DND-41 (cell line): ENCODE results near the gene AZI2.

Experiments used
- ATAC-seq: fragments of 200-7000 bp; cut with Tn5 transposase; 3 replicates; pipeline ENCODE4 v1.9.1; 2021; ENCODE audit warnings: low read depth; ENCODE audit not compliant: insufficient read depth
- DNase-seq: peaks from one replicate; pipeline ENCODE4 v3.0.0-alpha.2; 2020
- H2AFZ ChIP-seq: 2 replicates; pipeline ENCODE4 v1.6.0; 2012; ENCODE audit warnings: low read depth, low read length
- H3K27ac ChIP-seq: 2 replicates; pipeline ENCODE4 v1.5.1; 2012; ENCODE audit warnings: low read length, inconsistent platforms
- H3K27me3 ChIP-seq: fragments of 200-600 bp; sonication (generic); 2 replicates; pipeline ENCODE4 v1.6.0; 2012; ENCODE audit warnings: low read length, mild to moderate bottlenecking, inconsistent platforms; ENCODE audit not compliant: insufficient read depth, poor library complexity
- H3K36me3 ChIP-seq: 2 replicates; pipeline ENCODE4 v1.5.1; 2012; ENCODE audit warnings: low read length, inconsistent platforms; ENCODE audit not compliant: insufficient read depth
- H3K4me1 ChIP-seq: 2 replicates; pipeline ENCODE4 v1.5.1; 2012; ENCODE audit warnings: mild to moderate bottlenecking, low read length; ENCODE audit not compliant: insufficient read depth
- H3K4me2 ChIP-seq: 2 replicates; pipeline ENCODE4 v1.6.0; 2012; ENCODE audit warnings: mild to moderate bottlenecking, moderate library complexity, low read length, inconsistent platforms; ENCODE audit not compliant: insufficient read depth
- H3K4me3 ChIP-seq, 2 experiments: fragments of 200-600 bp in 1 of 2; shearing (Covaris generic) in 1 of 2; 2 replicates each; pipeline ENCODE4 v1.5.1; 2012 to 2016; ENCODE audit warnings: inconsistent platforms in 2 of 2, low read length in 2 of 2, mild to moderate bottlenecking in 2 of 2, low read depth in 1 of 2, moderate library complexity in 1 of 2
- H3K79me2 ChIP-seq: 2 replicates; pipeline ENCODE4 v1.6.0; 2012; ENCODE audit warnings: low read length, inconsistent platforms; ENCODE audit not compliant: insufficient read depth
- H3K9ac ChIP-seq: 2 replicates; pipeline ENCODE4 v1.6.0; 2012; ENCODE audit warnings: low read depth, mild to moderate bottlenecking, inconsistent platforms, low read length, moderate library complexity
- H3K9me3 ChIP-seq: 2 replicates; pipeline ENCODE4 v1.5.1; 2012; ENCODE audit warnings: low read length, moderate library complexity, mild to moderate bottlenecking, inconsistent platforms; ENCODE audit not compliant: insufficient read depth, severe bottlenecking
- H4K20me1 ChIP-seq: 2 replicates; pipeline ENCODE4 v1.6.0; 2012; ENCODE audit warnings: low read length; ENCODE audit not compliant: insufficient read depth
- EZH2 ChIP-seq: IDR thresholded peaks from 3 replicates; pipeline ENCODE4 v1.6.1; 2012; ENCODE audit warnings: borderline replicate concordance, low read depth, mild to moderate bottlenecking, moderate library complexity, low read length, inconsistent platforms; ENCODE audit not compliant: severe bottlenecking
- TF ChIP-seq, protein P1 (sequence below): IDR thresholded peaks from 2 replicates; pipeline ENCODE4 v1.5.1; 2012; ENCODE audit warnings: borderline replicate concordance, low read length, moderate library complexity, mild to moderate bottlenecking; ENCODE audit not compliant: poor library complexity, severe bottlenecking; ENCODE audit errors: extremely low read depth

Gene AZI2

DNA sequence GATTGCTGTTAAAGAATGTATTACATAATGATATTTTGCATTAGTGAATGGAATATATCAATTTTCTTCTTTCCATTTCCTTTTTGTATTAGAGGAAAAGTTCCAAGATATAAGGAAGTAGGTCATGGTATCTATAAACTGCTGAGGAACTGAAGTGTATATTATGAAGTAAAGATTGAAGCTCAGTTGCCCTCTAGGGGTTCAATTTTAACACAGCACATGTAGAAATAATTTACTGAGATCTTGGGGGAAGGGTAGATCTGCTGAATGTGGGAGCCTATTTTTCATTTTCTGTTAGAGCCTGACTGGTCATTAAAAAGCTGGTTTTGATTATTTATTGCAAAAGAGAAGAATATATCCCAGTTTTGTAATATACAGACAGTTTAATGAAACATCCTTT, 62.0 kb downstream of the AZI2 start:
- no peak overlapping the region for H3K9ac ChIP-seq
- no peak overlapping the region for H3K27ac ChIP-seq
- no peaks in the 10 kb centered on the region for H4K20me1 ChIP-seq
- no peaks in the 10 kb centered on the region for H3K79me2 ChIP-seq
- H2AFZ ChIP-seq: no peak overlapping the region
- no peaks in the 10 kb centered on the region for H3K9me3 ChIP-seq
- no peaks in the 10 kb centered on the region; the same call in 1 of the 2 replicates for H3K4me1 ChIP-seq
- no peak for DNase-seq
- H3K4me2 ChIP-seq: no peak overlapping the region
- no peak overlapping the region for H3K4me3 ChIP-seq
- no peak for TF ChIP-seq EZH2
- TF ChIP-seq, protein P1, sequence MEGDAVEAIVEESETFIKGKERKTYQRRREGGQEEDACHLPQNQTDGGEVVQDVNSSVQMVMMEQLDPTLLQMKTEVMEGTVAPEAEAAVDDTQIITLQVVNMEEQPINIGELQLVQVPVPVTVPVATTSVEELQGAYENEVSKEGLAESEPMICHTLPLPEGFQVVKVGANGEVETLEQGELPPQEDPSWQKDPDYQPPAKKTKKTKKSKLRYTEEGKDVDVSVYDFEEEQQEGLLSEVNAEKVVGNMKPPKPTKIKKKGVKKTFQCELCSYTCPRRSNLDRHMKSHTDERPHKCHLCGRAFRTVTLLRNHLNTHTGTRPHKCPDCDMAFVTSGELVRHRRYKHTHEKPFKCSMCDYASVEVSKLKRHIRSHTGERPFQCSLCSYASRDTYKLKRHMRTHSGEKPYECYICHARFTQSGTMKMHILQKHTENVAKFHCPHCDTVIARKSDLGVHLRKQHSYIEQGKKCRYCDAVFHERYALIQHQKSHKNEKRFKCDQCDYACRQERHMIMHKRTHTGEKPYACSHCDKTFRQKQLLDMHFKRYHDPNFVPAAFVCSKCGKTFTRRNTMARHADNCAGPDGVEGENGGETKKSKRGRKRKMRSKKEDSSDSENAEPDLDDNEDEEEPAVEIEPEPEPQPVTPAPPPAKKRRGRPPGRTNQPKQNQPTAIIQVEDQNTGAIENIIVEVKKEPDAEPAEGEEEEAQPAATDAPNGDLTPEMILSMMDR: peak; percentile 70
- 0 out of 2 replicates have a peak, but pooled peaks cover 3% of the 10 kb centered on the region for H3K36me3 ChIP-seq
- ATAC-seq: peak; percentile 90
- H3K27me3 ChIP-seq: no peaks in the 10 kb centered on the region

DNA sequence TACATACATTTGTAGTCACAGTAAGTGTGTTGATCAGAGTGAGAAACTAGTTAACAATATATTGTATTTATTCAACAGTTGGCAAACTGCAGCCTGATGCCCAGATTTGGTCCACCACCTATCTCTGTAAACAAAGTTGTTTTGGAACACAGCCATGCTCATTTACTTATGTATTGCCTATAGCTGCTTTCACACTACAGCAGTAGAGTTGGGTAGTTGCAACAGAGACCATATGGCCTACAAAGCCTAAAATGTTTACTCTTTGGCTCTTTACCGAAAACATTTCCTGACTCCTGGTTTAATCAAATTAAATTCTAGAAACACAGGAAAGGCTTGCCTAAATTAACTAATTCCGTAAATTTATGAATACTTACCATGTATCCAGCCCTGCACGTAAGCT, 67.8 kb downstream of the AZI2 start:
- TF ChIP-seq, protein P1: no peak
- TF ChIP-seq EZH2: no peak
- no peak overlapping the region for H3K9ac ChIP-seq

DNA sequence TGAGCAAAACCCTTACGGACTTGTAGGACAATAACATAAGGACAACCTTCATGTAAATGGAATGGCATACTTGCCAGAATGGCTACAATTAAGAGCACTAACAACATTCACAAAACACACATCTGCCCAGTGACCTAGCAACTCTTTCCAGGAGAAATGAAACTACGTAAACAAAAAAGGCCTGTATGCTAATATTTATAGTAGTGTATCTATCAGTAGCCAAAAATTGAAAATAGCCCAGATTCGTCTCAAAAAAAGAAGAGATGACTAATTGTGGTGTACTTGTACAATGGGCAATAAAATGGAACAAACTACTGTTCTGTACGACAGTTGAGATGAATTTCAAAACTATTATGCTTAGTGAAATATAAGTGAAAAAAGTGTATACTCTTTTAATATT, 68.9 kb downstream of the AZI2 start:
- no peaks in the 10 kb centered on the region for H3K9me3 ChIP-seq
- DNase-seq (no peak), ATAC-seq (no peak)
- no peak overlapping the region for H3K27ac ChIP-seq
- no peak overlapping the region for H3K4me3 ChIP-seq
- H3K36me3 ChIP-seq: peaks cover 16% of the 10 kb centered on the region
- no peaks in the 10 kb centered on the region for H4K20me1 ChIP-seq
- no peaks in the 10 kb centered on the region for H3K27me3 ChIP-seq
- H3K9ac ChIP-seq: no peak overlapping the region
- H3K4me2 ChIP-seq: no peak overlapping the region
- TF ChIP-seq, protein P1: no peak
- TF ChIP-seq EZH2: no peak
- peaks cover 8% of the 10 kb centered on the region for H3K79me2 ChIP-seq
- peaks cover 24% of the 10 kb centered on the region for H3K4me1 ChIP-seq
- H2AFZ ChIP-seq: no peak overlapping the region

More for the DNA sequence above, 67.8 kb downstream of the AZI2 start:
- Histone ChIP-seq H2AFZ (no peak overlapping the region), H4K20me1 (no peaks in the 10 kb centered on the region), H3K4me3 (no peak overlapping the region), H3K4me2 (no peak overlapping the region), H3K4me1 (peaks cover 14% of the 10 kb centered on the region), H3K27me3 (no peaks in the 10 kb centered on the region), H3K9me3 (no peaks in the 10 kb centered on the region), H3K36me3 (peaks cover 6% of the 10 kb centered on the region), H3K79me2 (peaks cover 3% of the 10 kb centered on the region; the same call in 1 of the 2 replicates), H3K27ac (no peak overlapping the region)
- DNase-seq: no peak
- ATAC-seq: no peak

DNA sequence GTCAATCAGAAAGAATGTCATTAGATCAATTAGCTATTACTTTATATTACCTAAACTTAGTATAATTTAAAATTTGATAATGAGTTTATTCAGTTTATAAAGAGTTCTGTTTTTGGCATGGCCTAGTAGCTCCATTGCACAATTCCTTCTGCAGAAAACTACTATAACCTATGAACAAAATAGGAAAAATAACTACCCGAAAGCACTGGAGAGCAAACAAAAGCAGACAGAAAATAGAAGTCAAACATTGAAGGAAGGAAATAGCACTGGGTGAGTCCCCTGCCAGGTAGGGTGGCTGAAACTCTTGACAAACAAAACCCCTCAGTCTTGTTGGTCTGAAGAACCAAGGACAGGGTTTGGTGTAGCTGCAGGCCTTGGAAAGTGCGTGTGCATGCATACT, 69.7 kb downstream of the AZI2 start:
- H3K9me3 ChIP-seq: no peaks in the 10 kb centered on the region
- peaks cover 8% of the 10 kb centered on the region for H3K79me2 ChIP-seq
- no peak overlapping the region for H3K4me3 ChIP-seq
- H4K20me1 ChIP-seq: no peaks in the 10 kb centered on the region
- H3K9ac ChIP-seq: no peak overlapping the region
- peaks cover 24% of the 10 kb centered on the region for H3K4me1 ChIP-seq
- ATAC-seq: no peak
- peaks cover 21% of the 10 kb centered on the region for H3K36me3 ChIP-seq
- no peak overlapping the region for H3K4me2 ChIP-seq
- no peak overlapping the region for H3K27ac ChIP-seq
- no peaks in the 10 kb centered on the region for H3K27me3 ChIP-seq
- TF ChIP-seq EZH2: no peak
- TF ChIP-seq, protein P1: no peak
- DNase-seq: no peak
- no peak overlapping the region for H2AFZ ChIP-seq
